ENCODE data around the gene CMSS1. TPM values are rescaled to one million over a fixed set of nuclear protein-coding genes. Genes with fewer than 3 reads are reported as not detected.
A peak's percentile ranks its signal among the peaks of the same experiment; 100 is the strongest.

The CMSS1 gene
- total RNA-seq, 1 donor from 2014 or later = 56.3 TPM

DNA sequence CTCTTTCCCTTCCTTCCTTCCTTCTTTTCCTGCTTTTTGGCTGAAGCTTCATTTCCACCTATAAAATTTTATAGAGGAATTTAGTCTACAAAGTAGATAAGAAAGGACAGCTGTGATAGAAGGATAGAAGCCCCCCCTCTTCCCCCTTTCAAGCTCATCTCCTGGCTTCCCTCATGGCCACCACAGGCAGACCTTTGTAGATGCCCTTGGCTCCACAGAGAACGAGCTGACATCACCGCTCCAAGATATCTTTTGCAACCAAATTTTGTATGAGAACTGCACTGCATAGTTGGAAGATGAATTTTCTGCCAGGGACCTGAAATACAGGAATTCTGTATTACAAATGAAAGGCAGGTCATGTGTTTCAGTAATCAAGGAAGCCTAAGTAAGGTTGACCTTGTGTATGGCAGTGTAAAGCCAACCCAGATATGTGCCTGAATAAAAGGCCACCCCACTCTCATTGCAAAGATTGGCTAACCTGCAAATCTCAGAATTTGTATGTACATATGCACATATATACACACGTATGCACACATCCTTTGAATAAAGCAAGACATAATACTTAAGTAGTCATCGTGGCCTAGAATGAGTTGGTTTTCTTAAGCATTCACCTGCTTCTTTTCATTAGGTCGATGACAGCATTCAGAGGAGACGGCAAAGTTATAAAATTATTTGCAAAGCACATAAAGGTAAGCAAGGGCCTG, 353.7 kb downstream of the CMSS1 start:
- H3K27me3 ChIP-seq = no peaks in the 10 kb centered on the region
- no peak overlapping the region for H3K27ac ChIP-seq
- H3K4me3 Mint-ChIP-seq = no peak overlapping the region
- H3K79me2 ChIP-seq (ENCODE audit: low read depth) = no peaks in the 10 kb centered on the region
- no peaks in the 10 kb centered on the region for H3K9me3 ChIP-seq (ENCODE audit: low read depth)
- H3K4me1 Mint-ChIP-seq = no peaks in the 10 kb centered on the region
- TF ChIP-seq EZH2phosphoT487 (IDR thresholded peaks at IDR 0.05) = no peak
- TF ChIP-seq, protein P1, sequence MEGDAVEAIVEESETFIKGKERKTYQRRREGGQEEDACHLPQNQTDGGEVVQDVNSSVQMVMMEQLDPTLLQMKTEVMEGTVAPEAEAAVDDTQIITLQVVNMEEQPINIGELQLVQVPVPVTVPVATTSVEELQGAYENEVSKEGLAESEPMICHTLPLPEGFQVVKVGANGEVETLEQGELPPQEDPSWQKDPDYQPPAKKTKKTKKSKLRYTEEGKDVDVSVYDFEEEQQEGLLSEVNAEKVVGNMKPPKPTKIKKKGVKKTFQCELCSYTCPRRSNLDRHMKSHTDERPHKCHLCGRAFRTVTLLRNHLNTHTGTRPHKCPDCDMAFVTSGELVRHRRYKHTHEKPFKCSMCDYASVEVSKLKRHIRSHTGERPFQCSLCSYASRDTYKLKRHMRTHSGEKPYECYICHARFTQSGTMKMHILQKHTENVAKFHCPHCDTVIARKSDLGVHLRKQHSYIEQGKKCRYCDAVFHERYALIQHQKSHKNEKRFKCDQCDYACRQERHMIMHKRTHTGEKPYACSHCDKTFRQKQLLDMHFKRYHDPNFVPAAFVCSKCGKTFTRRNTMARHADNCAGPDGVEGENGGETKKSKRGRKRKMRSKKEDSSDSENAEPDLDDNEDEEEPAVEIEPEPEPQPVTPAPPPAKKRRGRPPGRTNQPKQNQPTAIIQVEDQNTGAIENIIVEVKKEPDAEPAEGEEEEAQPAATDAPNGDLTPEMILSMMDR (IDR thresholded peaks at IDR 0.05) = no peak
- no peak for TF ChIP-seq EZH2 (IDR thresholded peaks at IDR 0.05)
- no peak overlapping the region for H3K27ac Mint-ChIP-seq
- H2AFZ ChIP-seq (replicated peaks) = no peak overlapping the region
- H3F3A ChIP-seq (ENCODE audit: low read depth) = peaks cover 5% of the 10 kb centered on the region
- peaks cover 19% of the 10 kb centered on the region for H3K4me1 ChIP-seq
- H3K9me3 Mint-ChIP-seq = no peaks in the 10 kb centered on the region
- no peak overlapping the region for H3K9ac ChIP-seq
- no peaks in the 10 kb centered on the region for H4K20me1 ChIP-seq (ENCODE audit: low read depth)
- H3K27me3 Mint-ChIP-seq (ENCODE audit: insufficient read depth, low read depth) = no peaks in the 10 kb centered on the region
- peaks cover 13% of the 10 kb centered on the region for H3K36me3 Mint-ChIP-seq
- no peak for DNase-seq (ENCODE audit: low spot score)
- no peak overlapping the region for H3K4me2 ChIP-seq
- no peak overlapping the region for H3K4me3 ChIP-seq
- H3K36me3 ChIP-seq = no peaks in the 10 kb centered on the region

DNA sequence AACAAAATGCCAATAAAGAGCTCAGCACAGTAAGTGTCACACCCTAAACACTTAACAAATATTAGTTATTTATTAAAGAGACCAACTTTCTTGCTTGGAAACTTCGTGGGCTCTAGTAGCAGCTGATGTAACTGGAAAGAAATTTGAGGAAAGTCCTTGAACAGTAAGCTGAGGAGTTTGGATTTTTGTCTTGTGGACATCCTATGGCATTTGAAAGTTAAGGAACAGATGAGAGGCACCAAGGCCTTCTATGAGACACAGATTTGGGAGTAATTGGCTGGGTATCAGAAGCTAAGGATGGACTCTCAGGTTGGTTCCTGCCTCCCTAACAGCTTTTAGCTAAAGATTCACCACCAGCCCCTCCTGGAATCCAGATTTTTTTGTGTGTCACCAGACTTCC, 356.3 kb downstream of the CMSS1 start:
- Histone ChIP-seq H3K4me2 (no peak overlapping the region), H2AFZ (replicated peaks) (no peak overlapping the region), H3K36me3 (peaks cover 7% of the 10 kb centered on the region), H3K27ac (no peak overlapping the region), H4K20me1 (ENCODE audit: low read depth) (no peaks in the 10 kb centered on the region), H3F3A (ENCODE audit: low read depth) (peaks cover 5% of the 10 kb centered on the region), H3K27me3 (no peaks in the 10 kb centered on the region), H3K79me2 (ENCODE audit: low read depth) (no peaks in the 10 kb centered on the region), H3K9ac (no peak overlapping the region), H3K4me1 (peaks cover 19% of the 10 kb centered on the region), H3K9me3 (ENCODE audit: low read depth) (no peaks in the 10 kb centered on the region), H3K4me3 (no peak overlapping the region)
- Mint-ChIP-seq H3K9me3 (peaks cover 8% of the 10 kb centered on the region), H3K4me1 (no peaks in the 10 kb centered on the region), H3K27me3 (ENCODE audit: insufficient read depth, low read depth) (no peaks in the 10 kb centered on the region), H3K4me3 (no peak overlapping the region), H3K36me3 (peaks cover 26% of the 10 kb centered on the region), H3K27ac (no peak overlapping the region)
- no peak for TF ChIP-seq EZH2phosphoT487 (IDR thresholded peaks at IDR 0.05)
- no peak for TF ChIP-seq EZH2 (IDR thresholded peaks at IDR 0.05)
- TF ChIP-seq, protein P1 (IDR thresholded peaks at IDR 0.05) = no peak
- no peak for DNase-seq (ENCODE audit: low spot score)

DNA sequence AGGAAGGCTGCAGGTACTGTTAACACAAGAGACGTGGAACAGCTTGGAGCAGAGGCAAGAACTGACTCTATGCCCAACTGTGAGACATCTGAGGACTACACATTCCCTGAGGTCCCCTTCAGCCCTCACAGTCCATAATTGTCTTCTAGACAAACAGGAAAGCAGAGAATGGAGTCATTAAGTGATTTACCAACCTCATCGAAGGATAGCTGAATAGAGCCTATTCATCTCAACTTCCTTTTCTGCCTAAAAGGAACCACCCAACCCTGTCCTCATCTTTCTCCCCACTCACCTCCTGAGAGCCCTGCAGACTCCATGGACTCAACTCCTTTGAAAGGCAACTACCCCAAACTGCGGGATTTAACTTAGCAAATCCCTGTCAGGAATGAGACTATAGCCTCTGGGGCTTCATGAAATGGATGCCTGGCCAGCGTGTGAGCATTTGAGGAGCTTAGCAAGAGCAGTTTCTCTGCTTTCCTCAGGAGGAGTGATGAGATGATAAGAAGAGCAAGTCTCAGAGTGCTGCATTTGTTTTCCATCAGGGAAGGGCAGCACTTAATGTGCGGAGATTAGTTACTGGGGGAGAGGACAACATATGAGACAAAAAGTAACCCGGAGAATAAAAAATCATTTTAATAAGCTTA, 358.1 kb downstream of the CMSS1 start:
- no peak overlapping the region for H2AFZ ChIP-seq (replicated peaks)
- Mint-ChIP-seq H3K9me3 (peaks cover 25% of the 10 kb centered on the region), H3K4me1 (no peaks in the 10 kb centered on the region), H3K27me3 (ENCODE audit: insufficient read depth, low read depth) (peaks cover 4% of the 10 kb centered on the region), H3K36me3 (peaks cover 38% of the 10 kb centered on the region), H3K4me3 (no peak overlapping the region), H3K27ac (no peak overlapping the region)
- no peak overlapping the region for H3K4me2 ChIP-seq
- TF ChIP-seq EZH2phosphoT487 (IDR thresholded peaks at IDR 0.05) = no peak
- no peak for TF ChIP-seq EZH2 (IDR thresholded peaks at IDR 0.05)
- TF ChIP-seq, protein P1 (IDR thresholded peaks at IDR 0.05) = no peak
- H3K4me3 ChIP-seq = no peak overlapping the region
- H4K20me1 ChIP-seq (ENCODE audit: low read depth) = no peaks in the 10 kb centered on the region
- H3K79me2 ChIP-seq (ENCODE audit: low read depth) = no peaks in the 10 kb centered on the region
- peaks cover 11% of the 10 kb centered on the region for H3K36me3 ChIP-seq
- no peaks in the 10 kb centered on the region for H3K27me3 ChIP-seq
- peak overlapping the region; percentile 50 for H3K27ac ChIP-seq
- H3F3A ChIP-seq (ENCODE audit: low read depth) = peaks cover 5% of the 10 kb centered on the region
- H3K9ac ChIP-seq = no peak overlapping the region
- H3K4me1 ChIP-seq = peaks cover 19% of the 10 kb centered on the region
- DNase-seq (ENCODE audit: low spot score) = peak; percentile 23
- peaks cover 8% of the 10 kb centered on the region for H3K9me3 ChIP-seq (ENCODE audit: low read depth)

All from neural progenitor cell (in vitro differentiated cells).